PC-3 (cell line): ENCODE measurements around the gene RGS7.

Experiments
- CTCF ChIP-seq: fragments of 300-600 bp; sonication (generic); conservative IDR thresholded peaks from 2 replicates; pipeline ENCODE4 v1.5.1; 2017; ENCODE audit warnings: antibody characterized with exemption, low read depth, mild to moderate bottlenecking, low read length
- EZH2 ChIP-seq: fragments of 300-600 bp; sonication (generic); IDR thresholded peaks from one replicate; pipeline ENCODE4 v1.6.1; 2017; ENCODE audit warnings: antibody characterized with exemption, mild to moderate bottlenecking, low read length; ENCODE audit not compliant: unreplicated experiment

- no peak for TF ChIP-seq EZH2
- no peak for TF ChIP-seq CTCF
Measured at GRCh38 chr1:241007668-241008067, 349.3 kb downstream of the RGS7 start.
